ENCODE results near the gene PRDX2. TPM values are rescaled to one million over a fixed set of nuclear protein-coding genes. Genes with fewer than 3 reads are reported as not detected.
A peak's percentile ranks its signal among the peaks of the same experiment; 100 is the strongest.
"Not testable (repeated sequence)": the region's sequence is repeated elsewhere in the genome, so short reads cannot be mapped to it uniquely, and the experiment has no call there.

The PRDX2 gene
- total RNA-seq, 1 donor = 155 TPM

- DNase-seq (ENCODE audit: insufficient read length, low spot score, missing footprints) = peak; percentile 94
- no peak for TF ChIP-seq CTCF (IDR thresholded peaks at IDR 0.05; ENCODE audit: extremely low read depth, low read depth, low read length)
- H3K9me3 ChIP-seq (ENCODE audit: low read depth, low read length) = no peaks in the 10 kb centered on the region
Observed at GRCh38 chr19:12802267-12803106, 887 bp upstream of the PRDX2 start.

GRCh38 chr19:12800923-12801465 is 606 bp downstream of the PRDX2 start:
- peaks cover 3% of the 10 kb centered on the region for H4K20me1 ChIP-seq (ENCODE audit: insufficient read depth, low read length)
- peak overlapping the region; percentile 94 for H3K4me3 ChIP-seq (ENCODE audit: insufficient read depth, low read length)
- H3K79me2 ChIP-seq (ENCODE audit: insufficient read depth, low read length) = peaks cover 11% of the 10 kb centered on the region
- DNase-seq (ENCODE audit: insufficient read length, low spot score, missing footprints) = no peak
- TF ChIP-seq CTCF (IDR thresholded peaks at IDR 0.05; ENCODE audit: extremely low read depth, low read depth, low read length) = no peak
- peak overlapping the region; percentile 94 for H2AFZ ChIP-seq (ENCODE audit: low read length)
- H3K27me3 ChIP-seq (ENCODE audit: insufficient read depth, low read length) = no peaks in the 10 kb centered on the region
- peaks cover 8% of the 10 kb centered on the region for H3K36me3 ChIP-seq (ENCODE audit: insufficient read depth, low read length)
- H3K4me1 ChIP-seq (ENCODE audit: insufficient read depth, low read length) = peaks cover 15% of the 10 kb centered on the region
- peak overlapping the region; percentile 66 for H3K27ac ChIP-seq (ENCODE audit: low read depth, low read length)
- no peaks in the 10 kb centered on the region for H3K9me3 ChIP-seq (ENCODE audit: low read depth, low read length)
- peak overlapping the region; percentile 95 for H3K4me2 ChIP-seq (ENCODE audit: insufficient read depth, low read length)

More at GRCh38 chr19:12802267-12803106, 887 bp upstream of the PRDX2 start:
- Histone ChIP-seq H3K27me3 (ENCODE audit: insufficient read depth, low read length) (no peaks in the 10 kb centered on the region), H3K4me2 (ENCODE audit: insufficient read depth, low read length) (peak overlapping the region; percentile 95), H4K20me1 (ENCODE audit: insufficient read depth, low read length) (peaks cover 3% of the 10 kb centered on the region), H2AFZ (ENCODE audit: low read length) (peak overlapping the region; percentile 94), H3K4me3 (ENCODE audit: insufficient read depth, low read length) (peak overlapping the region; percentile 94), H3K27ac (ENCODE audit: low read depth, low read length) (no peak overlapping the region), H3K79me2 (ENCODE audit: insufficient read depth, low read length) (peaks cover 20% of the 10 kb centered on the region), H3K36me3 (ENCODE audit: insufficient read depth, low read length) (peaks cover 8% of the 10 kb centered on the region), H3K4me1 (ENCODE audit: insufficient read depth, low read length) (peaks cover 24% of the 10 kb centered on the region)

GRCh38 chr19:12800466-12800770 is 1.2 kb downstream of the PRDX2 start:
- Histone ChIP-seq H2AFZ (ENCODE audit: low read length) (no peak overlapping the region), H3K9me3 (ENCODE audit: low read depth, low read length) (no peaks in the 10 kb centered on the region), H3K4me2 (ENCODE audit: insufficient read depth, low read length) (peak overlapping the region; percentile 95), H3K27ac (ENCODE audit: low read depth, low read length) (no peak overlapping the region), H4K20me1 (ENCODE audit: insufficient read depth, low read length) (peaks cover 3% of the 10 kb centered on the region), H3K79me2 (ENCODE audit: insufficient read depth, low read length) (peaks cover 11% of the 10 kb centered on the region), H3K4me1 (ENCODE audit: insufficient read depth, low read length) (peaks cover 14% of the 10 kb centered on the region), H3K4me3 (ENCODE audit: insufficient read depth, low read length) (peak overlapping the region; percentile 94), H3K36me3 (ENCODE audit: insufficient read depth, low read length) (peaks cover 8% of the 10 kb centered on the region), H3K27me3 (ENCODE audit: insufficient read depth, low read length) (no peaks in the 10 kb centered on the region)
- no peak for TF ChIP-seq CTCF (IDR thresholded peaks at IDR 0.05; ENCODE audit: extremely low read depth, low read depth, low read length)
- DNase-seq (ENCODE audit: insufficient read length, low spot score, missing footprints) = peak; percentile 62

- H3K4me2 ChIP-seq (ENCODE audit: insufficient read depth, low read length) = peak overlapping the region; percentile 95
- no peak for TF ChIP-seq CTCF (IDR thresholded peaks at IDR 0.05; ENCODE audit: extremely low read depth, low read depth, low read length)
- peaks cover 14% of the 10 kb centered on the region for H3K4me1 ChIP-seq (ENCODE audit: insufficient read depth, low read length)
- no peaks in the 10 kb centered on the region for H3K9me3 ChIP-seq (ENCODE audit: low read depth, low read length)
- H3K27ac ChIP-seq (ENCODE audit: low read depth, low read length) = no peak overlapping the region
- peaks cover 8% of the 10 kb centered on the region for H3K36me3 ChIP-seq (ENCODE audit: insufficient read depth, low read length)
- H2AFZ ChIP-seq (ENCODE audit: low read length) = no peak overlapping the region
- peak; percentile 32 for DNase-seq (ENCODE audit: insufficient read length, low spot score, missing footprints)
- peaks cover 11% of the 10 kb centered on the region for H3K79me2 ChIP-seq (ENCODE audit: insufficient read depth, low read length)
- no peak overlapping the region for H3K4me3 ChIP-seq (ENCODE audit: insufficient read depth, low read length)
- peaks cover 3% of the 10 kb centered on the region for H4K20me1 ChIP-seq (ENCODE audit: insufficient read depth, low read length)
- no peaks in the 10 kb centered on the region for H3K27me3 ChIP-seq (ENCODE audit: insufficient read depth, low read length)
Observed at GRCh38 chr19:12799742-12800465, 1.7 kb downstream of the PRDX2 start.

- H3K36me3 ChIP-seq (ENCODE audit: insufficient read depth, low read length); H4K20me1 ChIP-seq (ENCODE audit: insufficient read depth, low read length); H3K4me3 ChIP-seq (ENCODE audit: insufficient read depth, low read length); H3K27me3 ChIP-seq (ENCODE audit: insufficient read depth, low read length); H3K27ac ChIP-seq (ENCODE audit: low read depth, low read length); H3K9me3 ChIP-seq (ENCODE audit: low read depth, low read length); DNase-seq (ENCODE audit: insufficient read length, low spot score, missing footprints); H3K4me2 ChIP-seq (ENCODE audit: insufficient read depth, low read length); H2AFZ ChIP-seq (ENCODE audit: low read length): not testable (repeated sequence)
- peaks cover 19% of the 10 kb centered on the region for H3K79me2 ChIP-seq (ENCODE audit: insufficient read depth, low read length)
- H3K4me1 ChIP-seq (ENCODE audit: insufficient read depth, low read length) = peaks cover 18% of the 10 kb centered on the region
Observed at GRCh38 chr19:12797607-12798006, 4.0 kb downstream of the PRDX2 start.
